Choroid plexus epithelial cell (primary cell): ENCODE data around the gene DPH3.

ENCODE experiments used
- DNase-seq: peaks from one replicate; pipeline ENCODE4 v3.0.0-alpha.2; 2010; ENCODE audit warnings: low read depth
- H3K4me3 ChIP-seq: 2 replicates; pipeline ENCODE4 v1.5.1; 2011; ENCODE audit warnings: low read depth, mild to moderate bottlenecking, control low read depth, low read length, moderate library complexity
- CTCF ChIP-seq: conservative IDR thresholded peaks from 2 replicates; pipeline ENCODE4 v1.5.1; 2011; ENCODE audit warnings: low read depth, mild to moderate bottlenecking, control low read depth, inconsistent platforms, low read length, moderate library complexity

Gene DPH3

GRCh38 chr3:16266714-16267113, 2.0 kb upstream of the DPH3 start:
- no peak for TF ChIP-seq CTCF
- H3K4me3 ChIP-seq = no peak overlapping the region

GRCh38 chr3:16265455-16265786, 678 bp upstream of the DPH3 start:
- no peak for TF ChIP-seq CTCF
- DNase-seq = no peak

More at GRCh38 chr3:16266714-16267113, 2.0 kb upstream of the DPH3 start:
- no peak for DNase-seq

DNA sequence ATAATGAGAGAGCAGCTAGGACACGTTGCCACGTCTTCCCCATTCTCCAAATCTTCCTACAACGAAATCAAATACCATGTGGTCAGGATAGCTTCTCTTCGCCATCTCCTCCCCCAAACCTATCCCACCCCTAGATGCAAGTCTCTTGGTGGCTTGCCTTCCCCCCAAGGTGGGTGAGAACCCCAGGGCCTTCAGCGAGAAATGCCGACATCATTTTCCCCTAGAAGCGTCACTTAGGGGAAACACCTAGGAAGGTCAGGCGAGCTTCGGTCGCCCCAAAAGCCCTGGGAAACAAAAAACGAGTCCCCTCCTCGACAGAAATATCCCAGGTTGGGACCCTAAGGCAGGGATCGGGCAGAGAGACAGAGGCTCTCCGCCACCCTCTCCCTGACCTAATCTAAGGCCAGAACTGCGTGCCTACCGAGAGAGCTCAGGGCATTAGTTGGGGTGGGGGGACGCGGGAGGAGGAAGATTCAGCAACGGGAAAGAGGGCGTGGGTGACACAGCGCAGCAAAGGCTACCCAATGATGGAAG, 502 bp downstream of the DPH3 start:
- peak overlapping the region; percentile 88 for H3K4me3 ChIP-seq
- TF ChIP-seq CTCF = no peak
- DNase-seq = no peak

More at GRCh38 chr3:16265455-16265786, 678 bp upstream of the DPH3 start:
- peak overlapping the region; percentile 93 for H3K4me3 ChIP-seq

GRCh38 chr3:16262174-16262573, 2.6 kb downstream of the DPH3 start:
- no peak for DNase-seq
- H3K4me3 ChIP-seq = no peak overlapping the region
- no peak for TF ChIP-seq CTCF

- DNase-seq = no peak
- no peak overlapping the region for H3K4me3 ChIP-seq
- TF ChIP-seq CTCF = no peak
Observed at GRCh38 chr3:16260046-16260445, 4.7 kb downstream of the DPH3 start.

DNA sequence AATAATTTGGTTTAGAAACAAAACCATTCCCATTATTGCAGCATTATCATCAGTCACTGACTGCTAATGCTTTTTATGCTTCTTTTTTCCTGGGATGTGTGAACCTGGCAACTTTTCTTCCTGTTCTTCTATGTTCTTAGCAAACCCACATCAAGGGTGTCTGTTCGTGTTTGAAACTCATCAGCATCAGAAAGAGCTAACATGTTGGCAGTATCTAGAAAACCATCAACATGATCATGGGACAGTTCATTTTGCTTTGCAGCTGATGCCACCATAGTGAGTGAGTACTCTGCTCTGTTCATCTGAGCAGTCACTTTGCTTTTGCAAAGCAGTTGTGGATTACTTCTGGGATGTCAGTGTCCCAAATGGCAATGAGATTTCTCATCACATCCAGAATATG, 5.9 kb downstream of the DPH3 start:
- H3K4me3 ChIP-seq = no peak overlapping the region
- no peak for TF ChIP-seq CTCF
- no peak for DNase-seq

GRCh38 chr3:16258177-16258576, 6.6 kb downstream of the DPH3 start:
- TF ChIP-seq CTCF = no peak
- no peak for DNase-seq
- no peak overlapping the region for H3K4me3 ChIP-seq
